ENCODE results near the gene KCNJ9.

GRCh38 chr1:160080381-160081100 is 797 bp upstream of the KCNJ9 start:
- TF ChIP-seq CTCF (IDR thresholded peaks at IDR 0.05) (no peak), POLR2A (IDR thresholded peaks at IDR 0.05) (no peak)
